ENCODE data around the gene PRR14L.
A peak's percentile ranks its signal among the peaks of the same experiment; 100 is the strongest.
"Not testable (repeated sequence)": the region's sequence is repeated elsewhere in the genome, so short reads cannot be mapped to it uniquely, and the experiment has no call there.

PRR14L gene

DNA sequence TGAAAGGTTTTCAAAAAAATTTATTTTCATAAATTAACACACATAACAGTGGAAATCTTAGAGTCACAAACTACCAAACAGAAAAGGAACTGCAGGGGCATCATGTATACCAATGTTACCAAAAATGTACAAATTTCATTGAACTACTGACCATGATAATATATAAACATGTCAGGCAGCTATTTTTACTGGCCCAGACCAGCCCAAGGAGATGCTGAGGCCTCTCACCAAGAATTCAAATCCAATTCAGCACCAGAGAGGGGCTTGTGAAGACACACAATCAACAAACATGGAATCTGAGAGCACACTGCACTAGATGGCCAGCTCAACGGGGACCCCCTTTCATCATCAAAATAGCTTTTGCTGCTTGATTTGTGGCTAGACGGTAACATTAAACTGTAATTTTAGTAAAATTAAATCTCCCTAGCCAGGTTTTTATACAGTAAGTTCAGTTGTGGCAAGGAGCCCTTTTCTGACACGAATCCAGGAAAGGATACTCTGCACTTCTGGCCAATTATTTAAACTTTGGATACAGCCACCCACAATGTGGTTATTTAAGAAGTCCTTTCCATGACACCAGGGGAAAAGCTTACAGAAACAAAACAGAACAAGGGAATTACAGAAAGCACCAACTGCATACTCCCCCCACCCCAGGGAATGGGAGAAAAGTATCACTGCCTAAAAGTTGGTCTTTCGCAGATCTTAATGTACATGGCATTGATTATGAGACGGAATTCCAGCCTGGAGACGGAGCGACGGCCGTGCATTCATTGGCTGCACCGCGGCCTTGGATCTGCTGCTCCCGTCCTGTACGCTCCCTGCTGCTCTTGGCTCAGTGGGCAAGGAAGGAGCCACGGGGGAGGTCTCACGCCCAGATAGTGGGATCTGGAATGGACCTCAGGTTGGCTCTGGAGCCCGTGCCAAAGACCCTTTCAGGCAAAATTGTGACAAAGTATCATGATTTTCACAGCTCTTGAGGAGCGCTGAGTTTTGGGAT, 68.3 kb downstream of the PRR14L start:
- no peak for DNase-seq

DNA sequence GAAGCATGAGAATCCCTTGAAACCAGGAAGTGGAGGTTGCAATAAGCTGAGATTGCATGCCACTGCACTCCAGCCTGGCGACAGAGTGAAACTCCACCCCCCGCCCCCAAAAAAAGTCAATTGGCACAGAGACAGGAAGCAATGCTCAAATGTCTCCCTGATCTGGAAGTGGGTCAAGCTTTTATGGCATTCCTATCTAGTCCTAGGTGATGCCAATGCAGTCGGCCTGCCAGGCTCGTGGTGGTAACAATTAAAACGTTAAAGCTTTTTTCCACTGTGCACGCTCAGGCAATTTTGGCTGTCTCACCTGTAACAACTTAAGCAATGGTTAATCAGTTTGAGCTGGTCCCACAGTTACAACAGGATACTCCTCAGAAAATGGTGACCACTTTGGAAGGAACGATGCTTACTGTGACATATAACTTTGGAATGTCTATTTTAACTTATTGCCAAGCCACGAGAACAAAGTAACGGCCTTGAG, 69.0 kb downstream of the PRR14L start:
- no peak for DNase-seq

DNA sequence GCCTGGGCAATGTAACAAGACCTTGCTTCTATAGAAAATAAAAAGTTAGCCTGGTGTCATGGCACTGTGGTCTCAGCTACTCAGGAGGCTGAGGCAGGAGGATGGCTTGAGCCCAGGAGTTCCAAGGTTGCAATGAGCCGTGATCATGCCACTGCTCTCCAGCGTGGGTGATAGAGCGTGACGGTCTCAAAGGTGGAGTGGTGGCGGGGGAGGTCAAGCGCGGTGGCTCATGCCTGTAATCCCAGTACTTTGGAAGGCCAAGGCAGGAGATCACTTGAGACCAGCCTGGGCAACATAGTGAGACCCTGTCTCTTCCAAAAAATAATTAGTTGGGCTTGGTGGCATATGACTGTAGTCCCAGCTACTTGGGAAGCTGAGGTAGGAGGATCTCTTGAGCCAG, 71.2 kb downstream of the PRR14L start:
- DNase-seq = no peak

DNA sequence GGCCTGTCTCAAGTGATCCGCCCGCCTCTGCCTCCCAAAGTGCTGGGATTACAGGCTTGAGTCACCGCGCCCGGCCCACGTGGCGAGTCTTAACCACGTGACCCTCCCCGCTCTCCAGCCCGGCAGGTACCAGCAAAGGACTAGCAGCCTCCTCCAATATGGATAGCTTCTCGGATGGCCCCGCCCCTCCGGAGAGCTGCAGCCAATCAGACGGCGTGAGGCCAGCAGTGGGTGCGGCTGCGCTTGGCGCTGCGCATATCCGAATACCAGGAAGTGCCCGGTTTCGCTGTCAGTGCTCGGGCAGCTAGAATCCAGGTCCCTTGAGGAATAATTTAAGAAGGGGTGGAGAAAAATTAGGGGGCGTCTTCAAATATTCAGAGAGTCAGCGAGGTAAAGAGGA, 73.2 kb downstream of the PRR14L start:
- DNase-seq = peak; percentile 92

DNA sequence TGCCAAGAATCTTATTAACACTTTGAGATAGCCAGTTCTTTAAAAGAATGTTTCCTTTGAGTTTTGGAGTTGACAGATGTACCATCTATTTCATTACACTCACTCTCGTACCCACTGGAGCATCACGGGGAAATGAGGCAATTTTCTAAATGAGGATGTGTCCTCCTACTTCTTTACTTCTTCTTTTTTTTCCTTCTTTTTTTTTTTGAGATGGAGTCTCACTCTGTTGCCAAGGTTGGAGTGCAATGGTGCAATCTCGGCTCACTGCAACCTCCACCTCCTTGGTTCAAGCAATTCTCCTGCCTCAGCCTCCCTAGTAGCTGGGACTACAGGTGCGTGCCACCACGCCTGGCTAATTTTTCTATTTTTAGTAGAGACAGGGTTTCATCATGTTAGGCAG, 75.7 kb downstream of the PRR14L start:
- DNase-seq = peak; percentile 37

DNA sequence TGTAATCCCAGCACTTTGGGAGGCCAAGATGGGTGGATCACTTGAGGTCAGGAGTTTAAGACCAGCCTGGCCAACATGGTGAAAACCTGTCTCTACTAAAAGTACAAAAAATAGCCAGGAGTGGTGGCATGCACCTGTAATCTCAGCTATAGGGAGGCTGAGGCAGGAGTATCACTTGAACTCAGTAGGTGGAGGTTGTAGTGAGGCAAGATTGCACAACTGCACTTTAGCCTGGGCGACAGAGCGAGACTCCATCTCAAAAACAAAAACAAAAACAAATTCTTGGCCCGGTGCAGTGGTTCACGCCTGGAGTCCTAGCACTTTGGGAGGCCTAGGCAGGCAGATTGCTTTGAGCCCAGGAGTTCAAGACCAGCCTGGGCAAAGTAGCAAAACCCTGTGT, 81.1 kb downstream of the PRR14L start:
- DNase-seq = not testable (repeated sequence)

DNA sequence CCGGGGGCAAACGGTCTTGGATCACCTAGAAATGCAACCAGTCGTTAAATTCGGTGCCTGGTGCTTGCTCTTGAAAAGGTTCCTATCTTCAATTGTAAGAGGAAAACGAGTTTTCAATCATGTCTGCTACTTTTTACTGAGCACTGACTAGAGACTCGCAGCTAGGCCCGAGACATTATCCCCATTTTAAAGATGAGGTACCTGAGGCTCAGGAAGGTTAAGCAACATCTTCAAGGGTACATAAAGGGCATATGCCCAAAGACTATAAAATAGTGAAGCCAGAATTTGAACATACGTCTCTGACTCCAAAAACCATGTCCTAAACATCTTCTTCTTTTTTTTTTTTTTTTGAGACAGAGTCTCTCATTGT, 87.3 kb downstream of the PRR14L start:
- DNase-seq = no peak

DNA sequence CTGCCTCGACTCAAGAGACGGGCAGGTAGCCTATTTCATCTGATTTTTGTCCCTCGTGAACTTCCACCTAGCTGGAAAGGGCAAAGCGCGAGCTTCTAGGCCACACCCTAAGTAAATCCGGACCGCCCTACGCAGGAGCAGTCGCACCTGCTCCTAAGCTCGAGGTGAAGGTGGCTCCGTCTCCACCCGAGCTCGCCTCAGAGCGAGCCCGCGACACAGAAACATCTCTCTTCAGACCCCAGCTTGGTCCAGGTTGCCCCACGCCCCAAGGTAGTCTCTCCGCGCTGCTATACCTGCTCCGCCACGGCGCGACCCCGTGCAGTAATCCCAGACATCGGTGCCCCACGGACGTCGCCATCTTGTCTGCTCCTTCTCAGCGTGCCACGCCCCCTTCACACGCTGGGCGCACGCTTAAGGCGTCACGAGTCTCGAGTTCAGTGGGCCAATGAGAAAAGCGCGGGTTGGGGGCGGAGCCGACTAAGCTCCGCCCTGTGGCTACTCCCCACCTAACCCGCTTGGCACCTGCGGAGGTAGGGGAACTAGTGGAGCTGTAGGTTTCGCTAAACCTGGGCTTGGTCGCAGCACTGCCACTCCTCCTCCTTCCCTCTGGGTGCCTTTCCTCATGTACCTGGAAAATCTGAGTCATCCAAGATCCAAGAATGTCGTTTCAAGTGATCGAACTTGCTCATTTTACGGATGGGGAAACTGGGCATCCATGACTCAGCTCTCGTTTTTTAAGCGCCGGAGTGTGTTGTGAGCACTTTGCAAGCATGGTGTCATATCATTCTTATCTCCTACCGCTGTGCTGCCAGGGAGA, 87.9 kb downstream of the PRR14L start, which contains the start of gene PISD:
TSS of gene PISD (minus strand) at position 365 of the 817 bp plus-strand sequence. CDS start at position 358, 7 bp downstream.
- DNase-seq = peak; percentile 98

DNA sequence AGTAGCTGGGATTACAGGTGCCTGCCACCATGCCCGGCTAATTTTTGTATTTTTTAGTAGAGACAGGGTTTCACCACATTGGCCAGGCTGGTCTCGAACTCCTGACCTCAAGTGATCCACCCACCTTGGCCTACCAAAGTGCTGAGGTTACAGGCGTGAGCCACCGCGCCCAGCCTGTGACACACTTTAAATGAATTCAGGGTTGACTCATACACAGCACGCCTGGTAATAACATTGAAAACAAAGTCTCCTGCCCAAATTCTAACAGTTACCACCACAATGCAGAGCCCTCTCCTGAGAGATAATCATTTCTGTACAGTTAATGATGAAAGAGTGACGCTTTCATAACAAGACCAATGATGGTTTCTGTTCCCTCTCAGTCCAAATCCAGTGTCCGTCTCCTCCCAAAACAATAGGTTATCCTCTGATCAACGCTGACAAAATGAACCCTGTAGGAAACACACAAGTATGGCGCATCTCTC, 89.0 kb downstream of the PRR14L start:
- DNase-seq = not testable (repeated sequence)

DNA sequence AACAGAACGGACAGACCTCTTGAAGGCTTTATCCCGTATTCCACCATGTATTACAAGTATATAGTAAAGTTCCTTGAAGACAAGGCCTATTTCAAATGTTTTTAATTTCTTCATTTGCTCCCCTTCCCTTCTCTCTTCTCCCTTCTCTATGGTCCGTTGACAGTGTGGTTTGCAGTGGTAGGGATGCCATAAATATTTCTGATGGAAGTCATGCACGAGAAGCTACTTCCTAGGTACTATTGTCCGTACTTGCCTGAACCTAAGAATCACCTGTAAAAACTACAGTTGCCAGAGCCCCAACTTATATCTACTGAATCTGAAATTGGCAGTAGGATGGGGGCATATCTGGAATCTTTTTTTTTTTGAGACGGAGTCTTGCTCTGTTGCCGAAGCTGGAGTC, 90.7 kb downstream of the PRR14L start:
- DNase-seq = no peak

DNA sequence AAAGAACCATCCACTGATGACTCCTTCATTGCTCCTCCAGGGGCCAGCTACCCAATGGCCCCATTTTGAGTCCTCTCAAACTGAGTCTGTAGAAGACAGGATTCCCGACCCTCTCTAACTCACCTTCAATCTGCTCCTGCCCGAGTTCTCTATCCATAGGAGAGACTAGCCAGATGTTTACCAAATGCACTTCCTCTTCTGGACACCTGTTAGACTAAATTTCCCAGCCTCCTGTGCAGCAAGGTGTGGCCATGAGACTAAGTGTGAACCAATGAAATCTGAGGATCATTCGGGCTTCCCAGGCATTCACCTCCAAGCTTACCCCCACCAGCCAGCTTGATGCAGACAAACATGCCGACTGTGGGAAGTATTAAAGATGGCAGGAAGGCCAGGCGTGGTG, 95.5 kb downstream of the PRR14L start:
- DNase-seq = no peak

DNA sequence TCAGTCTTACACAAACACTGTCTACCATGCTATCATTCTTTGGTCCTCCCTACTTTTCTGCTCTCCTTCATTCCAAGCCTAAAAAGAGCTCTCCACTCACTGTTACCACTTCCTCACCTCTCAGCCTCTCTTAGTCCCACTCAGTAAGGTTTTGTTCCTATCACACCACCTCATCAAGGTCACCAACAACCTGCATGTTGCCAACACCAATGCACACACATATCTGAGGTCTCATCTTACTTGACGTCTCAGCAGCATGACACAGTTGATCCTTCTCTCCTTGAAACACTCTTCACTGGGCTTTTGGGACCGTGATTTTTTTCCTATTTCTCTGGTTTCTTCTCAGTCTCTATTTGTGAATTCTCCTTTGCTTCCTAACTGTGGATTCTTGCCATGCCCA, 96.0 kb downstream of the PRR14L start:
- DNase-seq = no peak

DNA sequence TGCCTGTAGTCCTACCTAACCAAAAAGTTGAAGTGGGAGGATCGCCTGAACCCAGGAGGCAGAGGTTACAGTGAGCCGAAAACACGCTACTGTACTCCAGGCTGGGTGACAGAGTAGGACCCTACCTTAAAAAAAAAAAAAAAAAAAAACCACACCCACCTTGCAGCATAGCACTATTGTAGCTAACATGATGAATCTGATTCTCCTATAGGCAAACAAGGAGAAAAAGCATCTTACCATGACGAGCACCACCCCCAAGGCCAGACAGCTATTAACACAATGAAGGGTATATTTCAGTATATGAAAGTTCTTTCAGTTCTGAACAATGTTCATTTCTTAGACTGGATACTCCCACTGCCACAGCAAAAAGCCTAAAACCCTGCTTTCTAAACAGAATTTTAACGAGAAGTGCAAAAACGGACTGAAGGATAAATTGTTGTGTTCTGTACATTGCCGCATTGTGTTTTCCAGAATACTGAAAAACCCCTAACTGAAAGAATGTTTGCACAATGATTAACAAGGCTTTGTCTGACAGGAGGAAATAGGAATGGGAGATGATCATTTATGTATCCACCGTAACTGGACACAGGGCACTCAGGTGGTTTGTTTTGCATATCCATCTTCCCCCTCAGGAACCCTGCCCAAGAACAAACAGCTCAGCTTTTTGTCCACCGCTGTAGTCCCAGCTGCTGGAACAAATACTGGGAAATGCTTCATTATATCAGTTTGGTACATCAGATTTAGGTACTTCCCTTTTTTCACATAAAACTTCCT, 96.8 kb downstream of the PRR14L start:
- peak; percentile 35 for DNase-seq

DNA sequence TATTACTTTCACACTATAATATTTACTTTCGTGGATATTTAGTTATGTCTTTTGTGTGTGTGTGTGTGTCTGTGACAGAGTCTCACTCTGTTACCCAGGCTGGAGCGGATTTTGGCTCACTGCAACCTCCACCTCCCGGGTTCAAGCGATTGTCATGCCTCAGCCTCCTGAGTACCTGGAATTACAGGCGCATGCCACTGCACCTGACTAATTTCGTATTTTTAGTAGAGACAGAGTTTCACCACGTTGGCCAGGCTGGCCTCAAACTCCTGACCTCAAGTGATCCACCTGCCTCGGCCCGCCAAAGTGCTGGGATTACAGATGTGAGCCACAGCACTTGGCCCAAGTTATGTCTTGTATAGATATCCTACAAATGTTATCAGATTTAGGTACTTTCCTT, 97.8 kb downstream of the PRR14L start:
- DNase-seq = no peak

DNA sequence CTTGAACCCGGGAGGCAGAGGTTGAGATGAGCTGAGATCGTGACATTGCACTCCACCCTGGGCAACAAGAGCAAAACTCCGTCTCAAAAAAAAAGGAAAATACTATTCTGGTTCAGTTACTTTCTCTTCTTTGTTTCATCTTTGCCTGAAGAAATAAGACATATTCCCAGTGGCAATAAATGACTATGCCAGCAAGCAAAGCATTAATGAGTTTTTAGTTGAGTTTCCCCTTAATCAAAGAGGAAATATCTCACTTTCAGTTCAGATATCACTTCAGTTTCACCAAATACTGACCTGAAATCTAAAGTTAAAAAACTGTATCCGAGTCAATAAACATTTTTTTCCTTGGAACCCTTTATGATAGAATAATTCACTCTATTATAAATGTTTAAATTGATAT, 98.3 kb downstream of the PRR14L start:
- DNase-seq = no peak

DNA sequence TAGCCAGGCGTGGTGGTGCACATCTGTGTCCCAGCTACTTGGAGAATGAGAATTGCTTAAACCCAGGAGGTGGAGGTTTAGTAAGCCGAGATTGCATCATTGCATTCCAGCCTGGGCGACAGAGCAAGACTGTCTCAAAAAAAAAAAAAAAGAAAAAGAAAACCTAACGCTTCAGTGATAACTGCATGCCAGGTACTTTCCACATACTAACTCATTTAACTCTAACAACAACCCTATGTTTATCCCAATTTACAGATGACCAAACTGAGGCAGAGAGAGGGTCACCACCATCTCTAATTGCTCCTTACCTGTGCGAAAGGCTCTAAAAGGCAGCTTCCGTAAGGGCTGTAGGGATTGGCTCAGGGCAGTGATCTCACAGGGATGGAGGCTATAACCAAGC, 99.5 kb downstream of the PRR14L start:
- no peak for DNase-seq

DNA sequence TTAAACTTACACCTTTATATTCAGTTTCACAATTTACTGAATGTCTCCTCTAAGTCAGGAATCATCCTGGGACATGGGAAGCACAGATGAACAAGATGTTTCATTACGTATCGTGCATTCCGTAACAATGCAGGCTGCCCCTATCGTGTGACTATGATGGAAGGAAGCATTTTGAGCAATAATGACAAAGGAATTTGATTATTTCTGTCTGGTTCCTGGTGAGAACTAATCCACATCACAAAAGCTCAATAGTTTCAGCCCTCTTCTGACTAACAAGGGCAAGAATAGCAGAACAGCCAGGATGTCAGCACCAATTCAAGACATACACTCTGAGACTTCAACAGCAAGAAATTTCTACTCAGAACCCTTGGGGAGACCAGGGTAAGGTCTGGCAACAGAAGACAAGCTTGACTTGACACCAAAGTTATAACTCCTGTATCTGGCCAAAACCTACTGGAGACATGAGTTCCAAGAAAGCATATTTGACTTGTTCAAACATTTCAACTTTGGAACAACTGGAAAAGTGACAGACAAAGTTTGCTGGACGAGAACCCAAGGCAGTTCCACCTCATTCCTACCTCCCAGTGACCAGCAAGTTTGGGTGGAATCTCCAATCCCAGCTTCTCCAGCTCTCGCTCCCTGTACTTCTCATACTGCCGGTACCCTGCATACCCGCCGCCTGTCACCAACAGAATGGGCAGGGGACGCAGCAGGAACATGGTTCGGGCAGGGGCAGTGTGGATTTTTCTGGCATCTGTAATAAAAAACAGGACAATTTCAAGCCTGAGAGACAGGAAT, 102.2 kb downstream of the PRR14L start:
- DNase-seq = no peak

DNA sequence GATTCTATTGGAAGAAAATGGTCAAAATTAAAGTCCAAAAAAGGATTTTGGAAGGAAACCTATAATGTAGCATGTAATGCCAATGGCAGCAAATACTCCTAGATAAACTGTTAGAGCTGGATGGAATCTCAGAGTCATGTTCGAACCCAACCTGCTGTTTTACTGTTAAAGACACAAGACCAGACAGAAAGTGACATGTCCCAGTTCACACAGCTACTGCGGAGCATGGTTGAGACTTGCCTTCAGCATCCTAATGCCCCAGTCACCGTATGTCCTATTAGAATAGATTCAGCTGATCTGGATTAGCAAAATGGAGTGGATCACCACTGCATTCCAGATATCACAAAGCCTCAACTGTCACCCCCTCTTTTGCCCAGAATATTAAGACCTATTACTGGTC, 102.9 kb downstream of the PRR14L start:
- no peak for DNase-seq

DNA sequence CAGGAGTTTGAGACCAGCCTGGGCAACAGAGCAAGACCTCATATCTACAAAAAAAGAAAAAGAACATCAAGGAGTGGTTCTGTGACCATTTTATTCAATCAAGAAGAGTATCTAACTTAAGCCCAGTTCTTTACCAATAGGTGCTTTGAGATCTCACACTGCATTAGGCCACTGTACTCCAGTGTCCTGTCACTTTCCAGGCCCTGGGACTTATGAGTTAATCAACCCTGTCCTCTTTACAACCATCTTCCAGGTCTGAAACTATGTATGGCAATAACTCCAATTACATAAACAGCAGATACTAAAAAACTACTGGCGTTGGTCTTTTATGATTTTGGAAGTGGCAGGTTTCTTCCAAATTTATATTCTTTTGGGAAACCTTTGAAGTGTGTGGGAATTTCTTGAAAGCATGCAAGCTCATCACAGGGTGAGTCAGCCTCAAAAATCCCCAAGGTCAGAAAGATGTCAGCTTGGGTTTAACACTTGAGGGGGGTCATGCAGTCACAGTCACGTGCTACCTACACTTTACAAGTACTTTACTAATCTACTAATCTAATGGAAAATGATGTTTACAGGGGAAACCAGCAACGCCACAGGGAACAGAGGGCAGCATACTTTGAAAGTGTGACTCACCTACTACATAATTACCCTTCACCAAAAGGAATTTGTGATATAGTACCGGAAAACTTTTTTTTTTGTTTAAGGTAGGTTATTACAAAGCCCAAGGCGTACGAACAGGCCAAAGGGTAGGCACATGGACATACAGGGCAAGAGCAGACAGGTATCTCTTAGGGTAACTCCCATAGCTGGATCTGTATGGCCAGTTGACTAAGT, 103.5 kb downstream of the PRR14L start:
- no peak for DNase-seq

DNA sequence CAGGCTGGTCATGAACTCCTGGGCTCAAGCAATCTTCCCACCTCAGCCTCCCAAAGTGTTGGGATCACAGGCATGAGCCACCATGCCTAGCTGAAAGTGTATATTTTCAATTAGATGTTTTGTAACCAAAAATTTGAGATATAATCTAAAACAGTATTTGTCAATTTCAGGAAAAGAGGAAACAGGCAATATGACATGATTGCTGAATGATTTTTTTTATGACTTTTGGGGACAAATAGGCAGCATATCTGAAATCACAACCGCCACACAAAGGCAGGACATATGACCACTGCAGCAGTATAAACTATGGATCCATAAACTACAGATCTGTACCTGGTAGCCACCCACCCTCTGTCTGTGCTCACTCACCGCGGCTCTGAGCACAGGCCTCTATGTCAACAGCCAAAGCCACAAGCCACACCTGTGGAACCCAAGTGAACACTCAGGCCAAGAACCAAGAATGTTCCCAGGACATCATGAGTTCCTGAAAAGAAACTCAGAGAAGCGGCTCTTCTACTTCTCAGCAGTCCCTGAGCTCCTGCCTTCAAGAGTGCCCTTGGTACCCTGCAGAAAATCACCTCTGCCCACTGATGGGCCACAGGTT, 110.4 kb downstream of the PRR14L start:
- peak; percentile 23 for DNase-seq
